ENCODE results near the gene MAP2K6. TPM values are rescaled to one million over a fixed set of nuclear protein-coding genes. Genes with fewer than 3 reads are reported as not detected.

Gene MAP2K6
- total and polyA plus RNA-seq, 2 of the 8 experiments (the other 6 are each of a cell fraction or from before 2014, with no cell fraction given), result 11.0 to 44.1 TPM

- TF ChIP-seq ASH2L (IDR thresholded peaks at IDR 0.05; ENCODE audit: low read length), result peak; percentile 72
- no peak for TF ChIP-seq EGR1 (IDR thresholded peaks at IDR 0.05; ENCODE audit: borderline replicate concordance, low read depth, low read length)
- no peak for TF ChIP-seq USF2 (IDR thresholded peaks at IDR 0.05; ENCODE audit: low read length)
- peak; percentile 53; the same call in 1 of the 2 replicates for TF ChIP-seq TAF1 (IDR thresholded peaks at IDR 0.05; ENCODE audit: low read depth, low read length)
- TF ChIP-seq RFX5 (IDR thresholded peaks at IDR 0.05; ENCODE audit: borderline replicate concordance, low read depth, low read length), result no peak
- no peak for TF ChIP-seq JUN (IDR thresholded peaks at IDR 0.05; ENCODE audit: low read depth, low read length)
- TF ChIP-seq SIX5 (IDR thresholded peaks at IDR 0.05; ENCODE audit: low read depth, low read length), result peak; percentile 77
- TF ChIP-seq SIN3A (conservative IDR thresholded peaks at IDR 0.05 in 1 of 2, IDR thresholded peaks at IDR 0.05 in 1 of 2; ENCODE audit: low read depth in 1 of 2, low read length in 2 of 2), result peak in 1 of 2 experiments; percentile 80; a peak in 2 of 4 replicates
- no peak for TF ChIP-seq CEBPB (IDR thresholded peaks at IDR 0.05; ENCODE audit: low read depth, low read length)
- TF ChIP-seq SP4 (IDR thresholded peaks at IDR 0.05; ENCODE audit: low read length), result no peak
- no peak for TF ChIP-seq SUZ12 (IDR thresholded peaks at IDR 0.05; ENCODE audit: low read length)
- TF ChIP-seq SP1 (IDR thresholded peaks at IDR 0.05; ENCODE audit: low read depth, low read length), result no peak
- TF ChIP-seq TCF12 (IDR thresholded peaks at IDR 0.05; ENCODE audit: low read depth, low read length), result no peak
- peak; percentile 22 for TF ChIP-seq SAP30 (IDR thresholded peaks at IDR 0.05; ENCODE audit: insufficient read depth, insufficient replicate concordance, low read length)
- no peak for TF ChIP-seq RNF2 (IDR thresholded peaks at IDR 0.05; ENCODE audit: borderline replicate concordance, low read depth, low read length, missing control alignments, poor library complexity, severe bottlenecking)
- TF ChIP-seq FOSL1 (IDR thresholded peaks at IDR 0.05; ENCODE audit: insufficient read depth, low read depth, low read length), result no peak
- peak; percentile 59 for TF ChIP-seq CREB1 (IDR thresholded peaks at IDR 0.05)
- peak; percentile 59; the same call in 1 of the 2 replicates for TF ChIP-seq MAX (IDR thresholded peaks at IDR 0.05)
- 0 out of 2 replicates have a peak, but pooled peaks have one; percentile 21 for TF ChIP-seq POLR2AphosphoS5 (IDR thresholded peaks at IDR 0.05; ENCODE audit: low read depth, low read length)
- no peak for TF ChIP-seq NANOG (IDR thresholded peaks at IDR 0.05; ENCODE audit: insufficient read depth, low read depth, low read length, poor library complexity, severe bottlenecking)
Observed at GRCh38 chr17:69414408-69415274, at the start of gene MAP2K6 (continued).

Data from H1 (cell line).